Measurements from ENCODE around the gene STPG1. TPM values are rescaled to one million over a fixed set of nuclear protein-coding genes. Genes with fewer than 3 reads are reported as not detected.

STPG1 gene
- total and polyA plus RNA-seq, 9 of the 15 experiments (the other 6 are each of a cell fraction or from before 2014, with no cell fraction given) = 5.0 to 11.9 (median 8.3) TPM

GRCh38 chr1:24383381-24383940, 30.1 kb downstream of the STPG1 start:
- 10% methylated on average over 2 of the region's 2 CpGs for WGBS (ENCODE audit: insufficient coverage, low coverage, missing lambda C conversion rate)
- Histone ChIP-seq H3K4me1 (replicated peaks in 1 of 2; ENCODE audit: control insufficient read depth in 2 of 2, insufficient read depth in 2 of 2, low read length in 2 of 2) (no peaks in the 10 kb centered on the region), H3K4me2 (ENCODE audit: insufficient read depth, low read length) (no peak overlapping the region), H3K9me3 (replicated peaks; ENCODE audit: control insufficient read depth, insufficient read depth, low read depth, low read length) (no peaks in the 10 kb centered on the region), H2AFZ (ENCODE audit: low read depth, low read length) (no peak overlapping the region), H3K9me1 (ENCODE audit: control insufficient read depth, insufficient read depth, low read length) (no peaks in the 10 kb centered on the region), H3K27ac (ENCODE audit: extremely low read depth, low read depth, low read length) (no peak overlapping the region), H3K79me2 (ENCODE audit: control insufficient read depth, insufficient read depth, low read length) (no peaks in the 10 kb centered on the region), H3K9ac (ENCODE audit: insufficient read depth in 1 of 2, low read depth in 2 of 2, low read length in 2 of 2) (no peak overlapping the region), H3K27me3 (ENCODE audit: control insufficient read depth in 2 of 2, insufficient read depth in 2 of 2, low read length in 2 of 2) (peaks cover 0 to 17% of the 10 kb centered on the region in 2 experiments; a peak in 3 of 5 replicates), H3K4me3 (no peak overlapping the region), H4K20me1 (replicated peaks; ENCODE audit: control insufficient read depth, insufficient read depth, low read length) (no peaks in the 10 kb centered on the region; the same call in 1 of the 2 replicates), H3K36me3 (ENCODE audit: control insufficient read depth, insufficient read depth, low read length) (no peaks in the 10 kb centered on the region)
- FAIRE-seq (no peak), DNase-seq (ENCODE audit: extremely low read depth in 1 of 4, low spot score in 3 of 4) (no peak), ATAC-seq (no peak)
- POLR2A ChIA-PET = no interaction called here
- BruUV-seq (replicated peaks) = no TSS peak
- in situ Hi-C loops (cut with MboI) = loop anchor here (5.0 kb wide), 1 partner anchor 76 kb away; no protein-coding TSS in a partner anchor
- intact Hi-C loops (cut with micrococcal nuclease) = no loop called here
- CTCF ChIA-PET (ENCODE audit: low intra/inter-chr PET ratio) = no interaction called here
- TF ChIP-seq ZNF134 (CRISPR knock-in tag; conservative IDR thresholded peaks at IDR 0.05) = no peak
- no peak for TF ChIP-seq HINFP (tag; conservative IDR thresholded peaks at IDR 0.05; ENCODE audit: low read depth)
- no peak for TF ChIP-seq YY1 (IDR thresholded peaks at IDR 0.05; ENCODE audit: borderline replicate concordance in 1 of 3, control insufficient read depth in 1 of 3, extremely low read depth in 1 of 3, insufficient read depth in 3 of 3, insufficient read length in 1 of 3, insufficient replicate concordance in 2 of 3, low read depth in 1 of 3, low read length in 2 of 3)
- TF ChIP-seq HES1 (IDR thresholded peaks at IDR 0.05; ENCODE audit: low read depth) = no peak
- TF ChIP-seq HNRNPUL1 (IDR thresholded peaks at IDR 0.05; ENCODE audit: low read length) = no peak
- no peak for TF ChIP-seq ZBTB11 (CRISPR knock-in tag; IDR thresholded peaks at IDR 0.05)
- TF ChIP-seq PRPF4 (IDR thresholded peaks at IDR 0.05; ENCODE audit: insufficient read depth, low read depth, low read length, poor library complexity, severe bottlenecking) = no peak
- no peak for TF ChIP-seq ZBTB34 (CRISPR knock-in tag; IDR thresholded peaks at IDR 0.05)
- no peak for TF ChIP-seq ZNF766 (CRISPR knock-in tag; conservative IDR thresholded peaks at IDR 0.05)
- no peak for TF ChIP-seq ZKSCAN3 (CRISPR knock-in tag; IDR thresholded peaks at IDR 0.05)
- TF ChIP-seq, protein P1, sequence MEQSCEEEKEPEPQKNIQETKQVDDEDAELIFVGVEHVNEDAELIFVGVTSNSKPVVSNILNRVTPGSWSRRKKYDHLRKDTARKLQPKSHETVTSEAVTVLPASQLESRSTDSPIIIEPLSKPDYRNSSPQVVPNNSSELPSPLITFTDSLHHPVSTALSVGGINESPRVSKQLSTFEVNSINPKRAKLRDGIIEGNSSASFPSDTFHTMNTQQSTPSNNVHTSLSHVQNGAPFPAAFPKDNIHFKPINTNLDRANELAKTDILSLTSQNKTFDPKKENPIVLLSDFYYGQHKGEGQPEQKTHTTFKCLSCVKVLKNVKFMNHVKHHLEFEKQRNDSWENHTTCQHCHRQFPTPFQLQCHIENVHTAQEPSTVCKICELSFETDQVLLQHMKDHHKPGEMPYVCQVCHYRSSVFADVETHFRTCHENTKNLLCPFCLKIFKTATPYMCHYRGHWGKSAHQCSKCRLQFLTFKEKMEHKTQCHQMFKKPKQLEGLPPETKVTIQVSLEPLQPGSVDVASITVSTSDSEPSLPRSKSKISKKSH (CRISPR knock-in tag; IDR thresholded peaks at IDR 0.05) = no peak
